HepG2 (cell line): ENCODE results near the gene ZCCHC3.

Experiments used
- BRD4 ChIP-seq: sonication (generic); formaldehyde crosslinking; IDR thresholded peaks from 2 replicates; pipeline ENCODE4 v1.4.0; 2020; ENCODE audit warnings: missing genetic modification reagents
- CEBPB ChIP-seq: IDR thresholded peaks from 2 replicates; pipeline ENCODE4 v1.6.1; 2011; ENCODE audit warnings: low read depth, low read length, improper control_type of control experiment, borderline replicate concordance
- CTCF ChIP-seq: sonication (generic); formaldehyde crosslinking; IDR thresholded peaks from 2 replicates; pipeline ENCODE4 v1.5.0; 2020; ENCODE audit warnings: mild to moderate bottlenecking, missing genetic modification reagents, moderate library complexity
- EZH2 ChIP-seq: conservative IDR thresholded peaks from 2 replicates; pipeline ENCODE4 v1.6.1; 2012; ENCODE audit warnings: mild to moderate bottlenecking, low read depth, low read length, moderate library complexity
- HOMEZ ChIP-seq: IDR thresholded peaks from 2 replicates; pipeline ENCODE4 v1.6.1; 2016; ENCODE audit warnings: low read depth
- SP2 ChIP-seq: sonication (generic); formaldehyde crosslinking; IDR thresholded peaks from 2 replicates; pipeline ENCODE4 v1.5.1; 2020; ENCODE audit warnings: mild to moderate bottlenecking, missing genetic modification reagents
- ZBTB3 ChIP-seq: sonication (generic); formaldehyde crosslinking; IDR thresholded peaks from 2 replicates; pipeline ENCODE4 v1.4.0; 2020; ENCODE audit warnings: low read depth, mild to moderate bottlenecking, moderate library complexity, missing genetic modification reagents, borderline replicate concordance
- ZBTB33 ChIP-seq: sonication (generic); formaldehyde crosslinking; IDR thresholded peaks from 2 replicates; pipeline ENCODE4 v1.4.0; 2020; ENCODE audit warnings: missing genetic modification reagents
- ZBTB40 ChIP-seq, 2 experiments: fragments of 450-650 bp in 1 of 2; sonication (generic) in 1 of 2; formaldehyde crosslinking in 1 of 2; IDR thresholded peaks; 2 replicates each; pipeline versions ENCODE4 v1.6.1 to v1.8.0; 2016 to 2022; ENCODE audit warnings: antibody characterized with exemption in 1 of 2, mild to moderate bottlenecking in 1 of 2, missing genetic modification reagents in 1 of 2

GRCh38 chr20:289693-290083, 7.7 kb upstream of the ZCCHC3 start:
- no peak for TF ChIP-seq CTCF (CRISPR knock-in tag)
- no peak for TF ChIP-seq ZBTB3
- TF ChIP-seq ZBTB40 (IDR thresholded peaks at IDR 0.05): no peak
- TF ChIP-seq ZBTB40 (CRISPR knock-in tag; IDR thresholded peaks at IDR 0.05): no peak
- TF ChIP-seq SP2 (CRISPR knock-in tag): no peak
- no peak for TF ChIP-seq EZH2
- TF ChIP-seq ZBTB33: no peak
- no peak for TF ChIP-seq CEBPB
- no peak for TF ChIP-seq BRD4 (CRISPR knock-in tag)
- TF ChIP-seq HOMEZ (CRISPR knock-in tag): no peak
